AG09309 (cell line): ENCODE measurements around the gene SDR42E2.

Source experiments
- DNase-seq: peaks from one replicate; pipeline ENCODE4 v3.0.0-alpha.2; 2010; ENCODE audit warnings: low read depth
- H3K4me3 ChIP-seq: 2 replicates; pipeline ENCODE4 v1.5.1; 2011; ENCODE audit warnings: mild to moderate bottlenecking, low read depth, low read length, moderate library complexity; ENCODE audit not compliant: control insufficient read depth
- CTCF ChIP-seq: IDR thresholded peaks from 2 replicates; pipeline ENCODE4 v1.5.1; 2011; ENCODE audit warnings: mild to moderate bottlenecking, low read depth, low read length, inconsistent platforms; ENCODE audit not compliant: insufficient read depth, control insufficient read depth; ENCODE audit errors: missing control alignments

SDR42E2 gene

GRCh38 chr16:22190081-22190775, 27.9 kb downstream of the SDR42E2 start:
- peak overlapping the region; percentile 51 for H3K4me3 ChIP-seq
- DNase-seq, result peak; percentile 97
- TF ChIP-seq CTCF, result no peak

- peak; percentile 98 for DNase-seq
- TF ChIP-seq CTCF, result no peak
- H3K4me3 ChIP-seq, result peak overlapping the region; percentile 54
These were observed 28.6 kb downstream of the SDR42E2 start for GRCh38 chr16:22190776-22191531.

- DNase-seq, result no peak
- no peak for TF ChIP-seq CTCF
- peak overlapping the region; percentile 54 for H3K4me3 ChIP-seq
These were observed 29.4 kb downstream of the SDR42E2 start for GRCh38 chr16:22191532-22192260.

GRCh38 chr16:22192261-22193062, 30.2 kb downstream of the SDR42E2 start:
- H3K4me3 ChIP-seq, result peak overlapping the region; percentile 54
- no peak for TF ChIP-seq CTCF
- DNase-seq, result peak; percentile 71

GRCh38 chr16:22193063-22193411, 30.7 kb downstream of the SDR42E2 start:
- no peak for DNase-seq
- H3K4me3 ChIP-seq, result no peak overlapping the region
- TF ChIP-seq CTCF, result no peak
